GM23338 (cell line): ENCODE data around the gene SUSD4. TPM values are rescaled to one million over a fixed set of nuclear protein-coding genes. Genes with fewer than 3 reads are reported as not detected.
A peak's percentile ranks its signal among the peaks of the same experiment; 100 is the strongest.

ENCODE experiments used
- ATAC-seq: fragments of 200-7000 bp; cut with Tn5 transposase; 3 replicates; pipeline ENCODE4 v1.9.1; 2020
- DNase-seq: peaks from one replicate; pipeline ENCODE4 v3.0.0-alpha.2; 2015; ENCODE audit warnings: low spot score
- H2AFZ ChIP-seq: fragments of 200-600 bp; sonication (generic); 2 replicates; pipeline ENCODE4 v1.8.0; 2016; ENCODE audit warnings: antibody characterized with exemption, mild to moderate bottlenecking, moderate library complexity
- H3F3A ChIP-seq: fragments of 200-600 bp; sonication (generic); replicated peaks from 2 replicates; pipeline ENCODE4 v1.8.0; 2017; ENCODE audit warnings: antibody characterized with exemption, mixed run types, low read depth
- H3K27ac ChIP-seq: fragments of 200-600 bp; sonication (generic); 2 replicates; pipeline ENCODE4 v1.6.1; 2016; ENCODE audit warnings: low read depth
- H3K27me3 ChIP-seq: fragments of 200-600 bp; sonication (generic); 2 replicates; pipeline ENCODE4 v1.8.0; 2016; ENCODE audit warnings: mild to moderate bottlenecking, mixed run types, moderate library complexity; ENCODE audit not compliant: insufficient read depth
- H3K36me3 ChIP-seq: fragments of 200-600 bp; sonication (generic); 2 replicates; pipeline ENCODE4 v1.8.0; 2016; ENCODE audit warnings: mild to moderate bottlenecking; ENCODE audit not compliant: insufficient read depth
- H3K4me1 ChIP-seq: fragments of 200-600 bp; sonication (generic); 2 replicates; pipeline ENCODE4 v1.8.0; 2016; ENCODE audit warnings: mild to moderate bottlenecking, moderate library complexity; ENCODE audit not compliant: insufficient read depth
- H3K4me2 ChIP-seq: fragments of 200-600 bp; sonication (generic); 2 replicates; pipeline ENCODE4 v1.7.1; 2017; ENCODE audit warnings: mixed run types
- H3K4me3 ChIP-seq: fragments of 200-600 bp; sonication (generic); 2 replicates; pipeline ENCODE4 v1.6.1; 2016; ENCODE audit warnings: mixed run types
- H3K79me2 ChIP-seq: fragments of 200-600 bp; sonication (generic); replicated peaks from 2 replicates; pipeline ENCODE4 v1.8.0; 2017; ENCODE audit warnings: mild to moderate bottlenecking; ENCODE audit not compliant: insufficient read depth
- H3K9me2 ChIP-seq: fragments of 200-600 bp; sonication (generic); 2 replicates; pipeline ENCODE4 v1.8.0; 2017; ENCODE audit not compliant: insufficient read depth
- H4K20me1 ChIP-seq: fragments of 200-600 bp; sonication (generic); replicated peaks from 2 replicates; pipeline ENCODE4 v1.8.0; 2017; ENCODE audit warnings: mild to moderate bottlenecking; ENCODE audit not compliant: insufficient read depth
- H3K27ac Mint-ChIP-seq: 2 replicates; pipeline ENCODE4 v1.8.0; 2020; ENCODE audit warnings: inconsistent platforms, mild to moderate bottlenecking, moderate library complexity, mixed read lengths
- H3K27me3 Mint-ChIP-seq: 3 replicates; pipeline ENCODE4 v1.8.0; 2022; ENCODE audit warnings: low read depth, mild to moderate bottlenecking, moderate library complexity, mixed read lengths, inconsistent platforms; ENCODE audit not compliant: insufficient read depth, poor library complexity
- H3K36me3 Mint-ChIP-seq: 3 replicates; pipeline ENCODE4 v1.8.0; 2021; ENCODE audit warnings: low read depth, mild to moderate bottlenecking, inconsistent platforms, moderate library complexity, mixed read lengths
- H3K4me1 Mint-ChIP-seq: 3 replicates; pipeline ENCODE4 v1.8.0; 2020; ENCODE audit warnings: mild to moderate bottlenecking, inconsistent platforms, mixed read lengths
- H3K4me3 Mint-ChIP-seq: 3 replicates; pipeline ENCODE4 v1.8.0; 2021; ENCODE audit warnings: moderate library complexity, mild to moderate bottlenecking, inconsistent platforms, mixed read lengths
- H3K9me3 Mint-ChIP-seq: 3 replicates; pipeline ENCODE4 v1.8.0; 2020; ENCODE audit warnings: moderate library complexity, mild to moderate bottlenecking, inconsistent platforms, mixed read lengths
- CREB1 ChIP-seq: fragments of 250-450 bp; sonication (Bioruptor Pico); IDR thresholded peaks from 2 replicates; pipeline ENCODE4 v1.5.0; 2020; ENCODE audit warnings: low read depth, mild to moderate bottlenecking, moderate library complexity
- CTCF ChIP-seq, 2 experiments: fragments of 200-600 bp in 1 of 2; sonication (generic) in 1 of 2; conservative IDR thresholded peaks; 2 replicates each; pipeline versions ENCODE4 v1.5.1 to v1.6.1; 2016 to 2017; ENCODE audit warnings: antibody characterized with exemption in 2 of 2, low read depth in 2 of 2, mild to moderate bottlenecking in 2 of 2, moderate library complexity in 1 of 2
- POLR2AphosphoS5 ChIP-seq: IDR thresholded peaks from 2 replicates; pipeline ENCODE4 v1.6.1; 2016; ENCODE audit warnings: antibody characterized with exemption, low read depth
- STAT1 ChIP-seq: IDR thresholded peaks from one replicate; pipeline ENCODE4 v1.6.1; 2016; ENCODE audit warnings: antibody characterized with exemption; ENCODE audit not compliant: unreplicated experiment
- ZNF114 ChIP-seq: fragments of 250-450 bp; sonication (Bioruptor Pico); IDR thresholded peaks from 2 replicates; pipeline ENCODE4 v1.5.0; 2020; ENCODE audit warnings: mild to moderate bottlenecking, moderate library complexity
- polyA plus RNA-seq: library from polyadenylated mRNA; unstranded; fragments of >200 nt; fragmentation: Nextera tagmentation; extraction: Ambion mirVana; gene quantifications from 2 replicates; pipeline ENCODE4 v1.2.1, GENCODE V29; 2016
- total RNA-seq: library from RNA; depleted of rRNA; stranded (reverse); fragments of >200 nt; shearing (Covaris generic); gene quantifications from 2 replicates; pipeline ENCODE4 v1.2.3, GENCODE V29; 2014

Gene SUSD4
- total and polyA plus RNA-seq, 2 experiments from 2014 or later = 2.3 to 3.6 TPM

GRCh38 chr1:223320959-223321358 is 43.0 kb downstream of the SUSD4 start:
- Histone ChIP-seq H3K79me2 (no peaks in the 10 kb centered on the region), H3K4me2 (no peak overlapping the region), H3K36me3 (no peaks in the 10 kb centered on the region), H2AFZ (no peak overlapping the region), H3K4me1 (peaks cover 7% of the 10 kb centered on the region; the same call in 1 of the 2 replicates), H3K27ac (no peak overlapping the region), H3K27me3 (no peaks in the 10 kb centered on the region), H3K9me2 (peaks cover 10% of the 10 kb centered on the region; the same call in 1 of the 2 replicates), H3F3A (no peaks in the 10 kb centered on the region), H3K4me3 (no peak overlapping the region), H4K20me1 (no peaks in the 10 kb centered on the region)
- Mint-ChIP-seq H3K4me1 (peaks cover 11% of the 10 kb centered on the region), H3K27me3 (peaks cover 8% of the 10 kb centered on the region), H3K36me3 (no peaks in the 10 kb centered on the region), H3K4me3 (no peak overlapping the region), H3K9me3 (no peaks in the 10 kb centered on the region; the same call in 2 of the 3 replicates), H3K27ac (no peak overlapping the region)
- TF ChIP-seq ZNF114 (CRISPR knock-in tag) (no peak), CREB1 (CRISPR knock-in tag) (no peak), CTCF (conservative IDR thresholded peaks at IDR 0.05; ENCODE audit: low read depth in 2 of 2) (no peak), STAT1 (no peak)
- no peak for ATAC-seq
- no peak for DNase-seq

GRCh38 chr1:223319905-223320580 is 43.9 kb downstream of the SUSD4 start:
- H3K4me2 ChIP-seq = 0 out of 2 replicates have a peak overlapping the region, but pooled peaks have one; percentile 24
- H3K36me3 Mint-ChIP-seq = no peaks in the 10 kb centered on the region
- H3K4me3 Mint-ChIP-seq = no peak overlapping the region
- peaks cover 11% of the 10 kb centered on the region for H3K4me1 Mint-ChIP-seq
- TF ChIP-seq ZNF114 (CRISPR knock-in tag) (no peak), POLR2AphosphoS5 (no peak), CTCF (conservative IDR thresholded peaks at IDR 0.05; ENCODE audit: low read depth in 2 of 2) (peak in 1 of 2 experiments; percentile 6; a peak in 1 of 4 replicates)
- H3K9me2 ChIP-seq = peaks cover 10% of the 10 kb centered on the region; the same call in 1 of the 2 replicates
- H3K27me3 Mint-ChIP-seq = peaks cover 9% of the 10 kb centered on the region
- H3K4me1 ChIP-seq = peaks cover 7% of the 10 kb centered on the region; the same call in 1 of the 2 replicates
- H3K36me3 ChIP-seq = no peaks in the 10 kb centered on the region
- H2AFZ ChIP-seq = peak overlapping the region; percentile 54
- H4K20me1 ChIP-seq = no peaks in the 10 kb centered on the region
- no peak overlapping the region for H3K27ac ChIP-seq
- H3F3A ChIP-seq = no peaks in the 10 kb centered on the region
- ATAC-seq (peak; percentile 95), DNase-seq (peak; percentile 40)
- no peaks in the 10 kb centered on the region; the same call in 2 of the 3 replicates for H3K9me3 Mint-ChIP-seq
- H3K27me3 ChIP-seq = no peaks in the 10 kb centered on the region
- H3K27ac Mint-ChIP-seq = no peak overlapping the region
- no peaks in the 10 kb centered on the region for H3K79me2 ChIP-seq
- no peak overlapping the region for H3K4me3 ChIP-seq
